Fibroblast of peridontal ligament (primary cell): ENCODE results near the gene PCDH15.
"Not testable (repeated sequence)": the region's sequence is repeated elsewhere in the genome, so short reads cannot be mapped to it uniquely, and the experiment has no call there.

Experiments used
- DNase-seq: peaks from one replicate; pipeline ENCODE4 v3.0.0-alpha.2; 2010; ENCODE audit errors: extremely low read depth

The PCDH15 gene

GRCh38 chr10:53983431-53983830, 817.6 kb downstream of the PCDH15 start:
- no peak for DNase-seq

- DNase-seq, result no peak
These were observed 820.8 kb downstream of the PCDH15 start for GRCh38 chr10:53980210-53980609.

- DNase-seq, result no peak
These were observed 822.7 kb downstream of the PCDH15 start for GRCh38 chr10:53978301-53978700.

- no peak for DNase-seq
These were observed 823.8 kb downstream of the PCDH15 start for GRCh38 chr10:53977267-53977666.

GRCh38 chr10:53957401-53957800, 843.6 kb downstream of the PCDH15 start:
- no peak for DNase-seq

GRCh38 chr10:53955091-53955490, 845.9 kb downstream of the PCDH15 start:
- no peak for DNase-seq

GRCh38 chr10:53952698-53953630, 848.1 kb downstream of the PCDH15 start:
- no peak for DNase-seq

GRCh38 chr10:53939654-53940053, 861.4 kb downstream of the PCDH15 start:
- no peak for DNase-seq

- DNase-seq, result no peak
These were observed 870.4 kb downstream of the PCDH15 start for GRCh38 chr10:53930648-53931047.

GRCh38 chr10:53924051-53924700, 876.9 kb downstream of the PCDH15 start:
- not testable (repeated sequence) for DNase-seq

GRCh38 chr10:53918755-53919154, 882.3 kb downstream of the PCDH15 start:
- no peak for DNase-seq

GRCh38 chr10:53909791-53910190, 891.2 kb downstream of the PCDH15 start:
- no peak for DNase-seq

GRCh38 chr10:53904506-53905241, 896.4 kb downstream of the PCDH15 start:
- no peak for DNase-seq

GRCh38 chr10:53903756-53904155, 897.3 kb downstream of the PCDH15 start:
- no peak for DNase-seq

- no peak for DNase-seq
These were observed 901.4 kb downstream of the PCDH15 start for GRCh38 chr10:53899463-53900160.

- DNase-seq, result no peak
These were observed 902.5 kb downstream of the PCDH15 start for GRCh38 chr10:53898532-53898931.

- DNase-seq, result no peak
These were observed 906.9 kb downstream of the PCDH15 start for GRCh38 chr10:53894145-53894544.

GRCh38 chr10:53893061-53893460, 908.0 kb downstream of the PCDH15 start:
- no peak for DNase-seq

- no peak for DNase-seq
These were observed 914.4 kb downstream of the PCDH15 start for GRCh38 chr10:53886325-53887300.

- no peak for DNase-seq
These were observed 936.2 kb downstream of the PCDH15 start for GRCh38 chr10:53864846-53865245.
